ENCODE measurements around the gene ELP1.

The ELP1 gene

DNA sequence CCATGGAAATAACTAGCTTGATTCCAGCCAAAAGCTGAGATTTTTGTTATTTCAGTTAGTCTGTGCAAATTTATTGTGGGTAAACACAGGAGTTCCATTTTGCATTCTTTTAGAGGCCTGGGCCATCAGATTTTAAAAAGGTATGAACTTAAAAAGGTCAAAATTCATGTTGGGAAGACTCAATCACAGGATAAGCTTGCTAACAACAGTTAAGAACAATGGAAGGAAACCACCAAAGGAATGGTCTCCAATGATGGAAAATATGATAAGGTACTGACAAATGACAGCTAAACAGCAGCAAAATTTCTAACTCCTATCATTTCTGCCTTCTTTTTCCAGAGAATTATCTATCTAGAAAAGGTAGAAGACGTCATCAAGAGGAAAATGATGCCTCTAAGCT is 16.2 kb upstream of the ELP1 start:
- Histone ChIP-seq H3K9me3 (ENCODE audit: control insufficient read depth, low read length) (no peaks in the 10 kb centered on the region), H2AFZ (no peak overlapping the region), H3K36me3 (ENCODE audit: control insufficient read depth, insufficient read depth, low read length) (no peaks in the 10 kb centered on the region), H3K4me2 (ENCODE audit: low read length) (no peak overlapping the region), H3K4me3 (ENCODE audit: low read depth, low read length) (no peak overlapping the region), H3K27me3 (ENCODE audit: control insufficient read depth, insufficient read depth, low read length) (no peaks in the 10 kb centered on the region), H3K79me2 (no peaks in the 10 kb centered on the region), H3K27ac (no peak overlapping the region), H3K9ac (no peak overlapping the region), H3K4me1 (no peaks in the 10 kb centered on the region)
- TF ChIP-seq, protein P1, sequence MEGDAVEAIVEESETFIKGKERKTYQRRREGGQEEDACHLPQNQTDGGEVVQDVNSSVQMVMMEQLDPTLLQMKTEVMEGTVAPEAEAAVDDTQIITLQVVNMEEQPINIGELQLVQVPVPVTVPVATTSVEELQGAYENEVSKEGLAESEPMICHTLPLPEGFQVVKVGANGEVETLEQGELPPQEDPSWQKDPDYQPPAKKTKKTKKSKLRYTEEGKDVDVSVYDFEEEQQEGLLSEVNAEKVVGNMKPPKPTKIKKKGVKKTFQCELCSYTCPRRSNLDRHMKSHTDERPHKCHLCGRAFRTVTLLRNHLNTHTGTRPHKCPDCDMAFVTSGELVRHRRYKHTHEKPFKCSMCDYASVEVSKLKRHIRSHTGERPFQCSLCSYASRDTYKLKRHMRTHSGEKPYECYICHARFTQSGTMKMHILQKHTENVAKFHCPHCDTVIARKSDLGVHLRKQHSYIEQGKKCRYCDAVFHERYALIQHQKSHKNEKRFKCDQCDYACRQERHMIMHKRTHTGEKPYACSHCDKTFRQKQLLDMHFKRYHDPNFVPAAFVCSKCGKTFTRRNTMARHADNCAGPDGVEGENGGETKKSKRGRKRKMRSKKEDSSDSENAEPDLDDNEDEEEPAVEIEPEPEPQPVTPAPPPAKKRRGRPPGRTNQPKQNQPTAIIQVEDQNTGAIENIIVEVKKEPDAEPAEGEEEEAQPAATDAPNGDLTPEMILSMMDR (IDR thresholded peaks at IDR 0.05): no peak

DNA sequence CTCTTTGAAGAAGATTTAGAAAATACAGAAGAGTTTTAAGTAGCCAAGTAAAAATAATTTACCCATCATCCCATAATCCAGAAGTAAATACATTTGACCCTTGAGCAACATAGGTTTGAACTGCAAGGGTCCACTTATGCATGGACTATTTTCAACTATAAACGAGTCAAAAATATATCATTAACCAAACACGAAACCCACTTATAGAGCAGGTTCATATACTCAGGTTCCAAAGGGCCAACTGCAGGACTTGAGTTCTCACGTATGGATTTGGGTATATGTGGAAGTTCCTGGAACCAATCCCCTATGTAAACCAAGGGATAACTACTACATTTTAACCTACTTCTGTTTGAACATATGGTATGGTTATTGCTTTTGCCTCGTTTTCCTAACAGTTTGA is 6.1 kb upstream of the ELP1 start:
- no peak overlapping the region for H3K4me3 ChIP-seq (ENCODE audit: low read depth, low read length)
- no peak overlapping the region for H3K9ac ChIP-seq
- H3K4me2 ChIP-seq (ENCODE audit: low read length): no peak overlapping the region
- TF ChIP-seq, protein P1 (IDR thresholded peaks at IDR 0.05): no peak
- H3K4me1 ChIP-seq: peaks cover 8% of the 10 kb centered on the region
- no peaks in the 10 kb centered on the region for H3K27me3 ChIP-seq (ENCODE audit: control insufficient read depth, insufficient read depth, low read length)
- no peak overlapping the region for H3K27ac ChIP-seq
- no peaks in the 10 kb centered on the region for H3K9me3 ChIP-seq (ENCODE audit: control insufficient read depth, low read length)
- no peak overlapping the region for H2AFZ ChIP-seq
- no peaks in the 10 kb centered on the region for H3K36me3 ChIP-seq (ENCODE audit: control insufficient read depth, insufficient read depth, low read length)
- H3K79me2 ChIP-seq: no peaks in the 10 kb centered on the region

DNA sequence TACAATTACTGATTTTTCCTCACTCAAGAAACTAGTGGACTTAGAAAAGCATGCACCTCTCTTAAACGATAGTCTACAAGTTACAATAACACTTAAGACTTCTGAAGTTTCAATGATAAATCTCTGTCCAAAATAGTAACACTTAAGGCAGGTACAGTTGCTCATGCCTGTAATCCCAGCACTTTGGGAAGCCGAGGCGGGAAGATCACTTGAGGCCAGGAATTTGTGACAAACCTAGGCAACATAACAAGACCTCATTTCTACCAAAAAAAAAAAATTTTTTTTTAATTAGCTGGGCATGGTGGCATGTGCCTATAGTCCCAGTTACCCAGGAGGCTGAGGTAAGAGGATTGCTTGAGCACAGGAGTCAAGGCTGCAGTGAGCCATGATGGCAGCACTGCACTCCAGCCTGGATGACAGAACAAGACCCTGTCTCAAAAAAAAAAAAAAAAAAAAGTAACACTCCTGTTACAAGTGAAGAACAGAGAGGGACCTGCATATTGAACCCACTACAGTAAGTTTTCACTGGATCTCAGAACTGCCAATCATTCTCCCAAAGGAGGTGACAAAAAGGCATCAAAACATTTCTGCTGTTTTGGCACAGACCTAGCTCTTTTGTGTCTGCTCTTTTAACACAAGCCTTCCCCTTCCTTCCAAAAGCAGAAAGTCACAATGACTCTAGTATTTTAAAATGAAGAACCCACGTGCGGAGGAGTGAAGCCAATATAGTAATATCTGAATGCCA is 3.8 kb upstream of the ELP1 start:
- TF ChIP-seq, protein P1 (IDR thresholded peaks at IDR 0.05): no peak
- Histone ChIP-seq H3K4me3 (ENCODE audit: low read depth, low read length) (no peak overlapping the region), H3K79me2 (peaks cover 2% of the 10 kb centered on the region), H3K27ac (no peak overlapping the region), H2AFZ (no peak overlapping the region), H3K9ac (no peak overlapping the region), H3K4me1 (peaks cover 9% of the 10 kb centered on the region), H3K36me3 (ENCODE audit: control insufficient read depth, insufficient read depth, low read length) (no peaks in the 10 kb centered on the region), H3K4me2 (ENCODE audit: low read length) (no peak overlapping the region), H3K27me3 (ENCODE audit: control insufficient read depth, insufficient read depth, low read length) (no peaks in the 10 kb centered on the region), H3K9me3 (ENCODE audit: control insufficient read depth, low read length) (no peaks in the 10 kb centered on the region)

DNA sequence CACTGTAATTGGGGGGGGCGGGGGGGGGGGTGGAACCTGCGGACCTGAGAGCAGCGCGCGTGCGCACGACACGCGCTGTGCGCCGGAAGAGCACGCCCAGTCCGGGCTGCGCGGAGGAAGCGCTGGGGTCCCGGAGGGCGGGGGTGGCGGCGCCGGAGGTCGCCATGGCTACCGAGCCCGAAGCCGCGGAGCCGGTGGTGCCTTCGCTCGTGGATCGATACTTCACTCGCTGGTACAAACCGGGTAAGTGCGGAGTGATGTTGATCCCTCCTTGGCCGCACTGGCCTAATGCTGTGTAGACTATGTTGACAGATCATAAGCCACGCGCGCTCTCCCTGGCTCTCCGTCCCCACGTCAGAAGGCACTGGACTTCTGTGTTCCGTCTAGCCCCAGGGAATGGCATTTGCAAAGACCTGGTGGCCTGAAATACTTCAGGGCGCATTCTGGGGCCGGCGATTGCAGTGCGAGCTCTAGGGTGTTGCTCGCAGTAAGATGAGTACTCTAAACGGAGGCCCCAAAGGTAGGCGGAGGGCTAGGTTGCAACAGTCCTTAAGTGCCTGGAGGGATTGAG is 484 bp upstream of the ELP1 start, which contains the start of gene ABITRAM:
Gene ABITRAM (plus strand): TSS at position 78 of the 571 bp plus-strand sequence. CDS start 87 bp downstream, at position 165.
- H3K9me3 ChIP-seq (ENCODE audit: control insufficient read depth, low read length): no peaks in the 10 kb centered on the region
- TF ChIP-seq, protein P1 (IDR thresholded peaks at IDR 0.05): no peak
- no peaks in the 10 kb centered on the region for H3K36me3 ChIP-seq (ENCODE audit: control insufficient read depth, insufficient read depth, low read length)
- H3K27ac ChIP-seq: peak within 1 kb of the TSS; percentile 86
- H3K4me1 ChIP-seq: peaks cover 4% of the 10 kb centered on the region
- H3K79me2 ChIP-seq: peaks cover 8% of the 10 kb centered on the region
- peak within 1 kb of the TSS; percentile 98 for H3K4me3 ChIP-seq (ENCODE audit: low read depth, low read length)
- no peak within 1 kb of the TSS for H3K9ac ChIP-seq
- H3K27me3 ChIP-seq (ENCODE audit: control insufficient read depth, insufficient read depth, low read length): no peaks in the 10 kb centered on the region
- H3K4me2 ChIP-seq (ENCODE audit: low read length): peak within 1 kb of the TSS; percentile 94
- peak within 1 kb of the TSS; percentile 92 for H2AFZ ChIP-seq

Measured in parathyroid adenoma (tissue), 2 donors.